ENCODE measurements around the gene POLE4.

POLE4 gene

GRCh38 chr2:74959106-74959751 lies 786 bp downstream of the POLE4 start:
- peaks cover 11% of the 10 kb centered on the region for H3K27me3 ChIP-seq (ENCODE audit: control insufficient read depth, insufficient read depth, low read length)
- no peak overlapping the region for H3K9ac ChIP-seq (ENCODE audit: low read depth, low read length)
- no peak overlapping the region for H3K27ac ChIP-seq (ENCODE audit: low read depth, low read length)
- H3K4me3 ChIP-seq (ENCODE audit: low read depth, low read length), result peak overlapping the region; percentile 87
- H3K36me3 ChIP-seq (ENCODE audit: control insufficient read depth, insufficient read depth, low read length), result 0 out of 2 replicates have a peak, but pooled peaks cover 11% of the 10 kb centered on the region
- H3K4me1 ChIP-seq (ENCODE audit: control insufficient read depth, insufficient read depth, low read length), result no peaks in the 10 kb centered on the region
- peaks cover 3% of the 10 kb centered on the region; the same call in 1 of the 2 replicates for H3K9me3 ChIP-seq (ENCODE audit: control insufficient read depth, insufficient read depth, low read length)

- no peak overlapping the region for H3K4me3 ChIP-seq (ENCODE audit: low read depth, low read length)
- H3K9ac ChIP-seq (ENCODE audit: low read depth, low read length), result no peak overlapping the region
- no peak overlapping the region for H3K27ac ChIP-seq (ENCODE audit: low read depth, low read length)
- peaks cover 9% of the 10 kb centered on the region; the same call in 1 of the 2 replicates for H3K36me3 ChIP-seq (ENCODE audit: control insufficient read depth, insufficient read depth, low read length)
- no peaks in the 10 kb centered on the region for H3K9me3 ChIP-seq (ENCODE audit: control insufficient read depth, insufficient read depth, low read length)
- no peaks in the 10 kb centered on the region for H3K4me1 ChIP-seq (ENCODE audit: control insufficient read depth, insufficient read depth, low read length)
- H3K27me3 ChIP-seq (ENCODE audit: control insufficient read depth, insufficient read depth, low read length), result no peaks in the 10 kb centered on the region
These were observed 8.4 kb downstream of the POLE4 start for GRCh38 chr2:74966887-74967286.

GRCh38 chr2:74975016-74975415 lies 16.6 kb downstream of the POLE4 start:
- H3K27me3 ChIP-seq (ENCODE audit: control insufficient read depth, insufficient read depth, low read length), result no peaks in the 10 kb centered on the region
- no peak overlapping the region for H3K9ac ChIP-seq (ENCODE audit: low read depth, low read length)
- H3K27ac ChIP-seq (ENCODE audit: low read depth, low read length), result no peak overlapping the region
- H3K4me3 ChIP-seq (ENCODE audit: low read depth, low read length), result no peak overlapping the region
- H3K4me1 ChIP-seq (ENCODE audit: control insufficient read depth, insufficient read depth, low read length), result no peaks in the 10 kb centered on the region
- H3K9me3 ChIP-seq (ENCODE audit: control insufficient read depth, insufficient read depth, low read length), result no peaks in the 10 kb centered on the region
- no peaks in the 10 kb centered on the region for H3K36me3 ChIP-seq (ENCODE audit: control insufficient read depth, insufficient read depth, low read length)

GRCh38 chr2:74979844-74980243 lies 21.4 kb downstream of the POLE4 start:
- Histone ChIP-seq H3K36me3 (ENCODE audit: control insufficient read depth, insufficient read depth, low read length) (no peaks in the 10 kb centered on the region), H3K4me3 (ENCODE audit: low read depth, low read length) (no peak overlapping the region), H3K27ac (ENCODE audit: low read depth, low read length) (no peak overlapping the region), H3K9ac (ENCODE audit: low read depth, low read length) (no peak overlapping the region), H3K9me3 (ENCODE audit: control insufficient read depth, insufficient read depth, low read length) (no peaks in the 10 kb centered on the region), H3K4me1 (ENCODE audit: control insufficient read depth, insufficient read depth, low read length) (peaks cover 4% of the 10 kb centered on the region), H3K27me3 (ENCODE audit: control insufficient read depth, insufficient read depth, low read length) (no peaks in the 10 kb centered on the region)

GRCh38 chr2:74982577-74982976 lies 24.1 kb downstream of the POLE4 start:
- Histone ChIP-seq H3K36me3 (ENCODE audit: control insufficient read depth, insufficient read depth, low read length) (no peaks in the 10 kb centered on the region), H3K27me3 (ENCODE audit: control insufficient read depth, insufficient read depth, low read length) (no peaks in the 10 kb centered on the region), H3K4me1 (ENCODE audit: control insufficient read depth, insufficient read depth, low read length) (peaks cover 8% of the 10 kb centered on the region), H3K27ac (ENCODE audit: low read depth, low read length) (no peak overlapping the region), H3K9me3 (ENCODE audit: control insufficient read depth, insufficient read depth, low read length) (no peaks in the 10 kb centered on the region), H3K9ac (ENCODE audit: low read depth, low read length) (no peak overlapping the region), H3K4me3 (ENCODE audit: low read depth, low read length) (no peak overlapping the region)

GRCh38 chr2:74983631-74984392 lies 25.4 kb downstream of the POLE4 start:
- Histone ChIP-seq H3K4me3 (ENCODE audit: low read depth, low read length) (no peak overlapping the region), H3K4me1 (ENCODE audit: control insufficient read depth, insufficient read depth, low read length) (peaks cover 8% of the 10 kb centered on the region), H3K36me3 (ENCODE audit: control insufficient read depth, insufficient read depth, low read length) (no peaks in the 10 kb centered on the region), H3K9me3 (ENCODE audit: control insufficient read depth, insufficient read depth, low read length) (no peaks in the 10 kb centered on the region), H3K9ac (ENCODE audit: low read depth, low read length) (no peak overlapping the region), H3K27ac (ENCODE audit: low read depth, low read length) (no peak overlapping the region), H3K27me3 (ENCODE audit: control insufficient read depth, insufficient read depth, low read length) (no peaks in the 10 kb centered on the region)

- H3K4me1 ChIP-seq (ENCODE audit: control insufficient read depth, insufficient read depth, low read length), result peaks cover 8% of the 10 kb centered on the region
- no peaks in the 10 kb centered on the region for H3K9me3 ChIP-seq (ENCODE audit: control insufficient read depth, insufficient read depth, low read length)
- no peak overlapping the region for H3K27ac ChIP-seq (ENCODE audit: low read depth, low read length)
- H3K27me3 ChIP-seq (ENCODE audit: control insufficient read depth, insufficient read depth, low read length), result no peaks in the 10 kb centered on the region
- H3K9ac ChIP-seq (ENCODE audit: low read depth, low read length), result no peak overlapping the region
- H3K36me3 ChIP-seq (ENCODE audit: control insufficient read depth, insufficient read depth, low read length), result no peaks in the 10 kb centered on the region
- no peak overlapping the region for H3K4me3 ChIP-seq (ENCODE audit: low read depth, low read length)
These were observed 26.6 kb downstream of the POLE4 start for GRCh38 chr2:74984947-74985637.

GRCh38 chr2:74985978-74986609 lies 27.7 kb downstream of the POLE4 start:
- Histone ChIP-seq H3K27ac (ENCODE audit: low read depth, low read length) (no peak overlapping the region), H3K9ac (ENCODE audit: low read depth, low read length) (no peak overlapping the region), H3K4me3 (ENCODE audit: low read depth, low read length) (no peak overlapping the region), H3K36me3 (ENCODE audit: control insufficient read depth, insufficient read depth, low read length) (no peaks in the 10 kb centered on the region), H3K27me3 (ENCODE audit: control insufficient read depth, insufficient read depth, low read length) (no peaks in the 10 kb centered on the region), H3K4me1 (ENCODE audit: control insufficient read depth, insufficient read depth, low read length) (peaks cover 8% of the 10 kb centered on the region), H3K9me3 (ENCODE audit: control insufficient read depth, insufficient read depth, low read length) (no peaks in the 10 kb centered on the region)

GRCh38 chr2:74991977-74992376 lies 33.5 kb downstream of the POLE4 start:
- peaks cover 8% of the 10 kb centered on the region; the same call in 1 of the 2 replicates for H3K4me1 ChIP-seq (ENCODE audit: control insufficient read depth, insufficient read depth, low read length)
- no peak overlapping the region for H3K27ac ChIP-seq (ENCODE audit: low read depth, low read length)
- H3K4me3 ChIP-seq (ENCODE audit: low read depth, low read length), result no peak overlapping the region
- no peaks in the 10 kb centered on the region for H3K36me3 ChIP-seq (ENCODE audit: control insufficient read depth, insufficient read depth, low read length)
- no peaks in the 10 kb centered on the region for H3K9me3 ChIP-seq (ENCODE audit: control insufficient read depth, insufficient read depth, low read length)
- no peak overlapping the region for H3K9ac ChIP-seq (ENCODE audit: low read depth, low read length)
- H3K27me3 ChIP-seq (ENCODE audit: control insufficient read depth, insufficient read depth, low read length), result no peaks in the 10 kb centered on the region

GRCh38 chr2:74999468-74999867 lies 41.0 kb downstream of the POLE4 start:
- H3K27ac ChIP-seq (ENCODE audit: low read depth, low read length), result no peak overlapping the region
- no peaks in the 10 kb centered on the region for H3K36me3 ChIP-seq (ENCODE audit: control insufficient read depth, insufficient read depth, low read length)
- no peak overlapping the region for H3K9ac ChIP-seq (ENCODE audit: low read depth, low read length)
- H3K27me3 ChIP-seq (ENCODE audit: control insufficient read depth, insufficient read depth, low read length), result no peaks in the 10 kb centered on the region
- H3K4me3 ChIP-seq (ENCODE audit: low read depth, low read length), result no peak overlapping the region
- H3K9me3 ChIP-seq (ENCODE audit: control insufficient read depth, insufficient read depth, low read length), result no peaks in the 10 kb centered on the region; the same call in 1 of the 2 replicates
- H3K4me1 ChIP-seq (ENCODE audit: control insufficient read depth, insufficient read depth, low read length), result peaks cover 3% of the 10 kb centered on the region; the same call in 1 of the 2 replicates

Data from HUES48 (cell line).